Measurements from ENCODE around the gene SEC22C. TPM values are rescaled to one million over a fixed set of nuclear protein-coding genes. Genes with fewer than 3 reads are reported as not detected.

Gene SEC22C
- total RNA-seq, 1 donor from 2014 or later = 50.2 TPM

DNA sequence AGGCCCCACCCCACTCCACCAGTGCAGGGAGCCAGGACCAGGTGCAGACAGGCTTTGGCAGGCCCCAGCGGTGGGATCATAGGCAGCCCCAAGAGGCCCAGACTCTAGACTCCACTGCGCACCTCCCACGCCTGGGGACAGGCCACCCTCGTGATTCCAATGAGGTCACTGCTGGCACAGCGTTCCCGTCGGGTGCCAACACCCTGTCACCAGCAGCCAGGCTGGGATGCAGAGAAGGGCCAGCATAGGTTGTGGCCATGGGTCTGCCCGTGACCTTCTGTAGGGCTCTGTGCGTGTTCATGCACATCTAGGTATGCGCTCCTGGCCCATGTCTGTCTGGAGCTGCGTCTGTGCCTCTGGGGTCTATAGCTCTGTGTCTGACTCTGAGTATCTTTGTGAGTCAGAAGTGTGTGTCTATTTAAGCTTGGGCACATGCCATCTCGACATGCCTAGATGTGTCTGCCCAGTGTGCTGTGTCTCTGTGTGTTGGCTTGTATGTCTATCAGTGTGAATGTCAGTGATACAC is 66.3 kb downstream of the SEC22C start:
- intact Hi-C loops (cut with micrococcal nuclease) = no loop called here

DNA sequence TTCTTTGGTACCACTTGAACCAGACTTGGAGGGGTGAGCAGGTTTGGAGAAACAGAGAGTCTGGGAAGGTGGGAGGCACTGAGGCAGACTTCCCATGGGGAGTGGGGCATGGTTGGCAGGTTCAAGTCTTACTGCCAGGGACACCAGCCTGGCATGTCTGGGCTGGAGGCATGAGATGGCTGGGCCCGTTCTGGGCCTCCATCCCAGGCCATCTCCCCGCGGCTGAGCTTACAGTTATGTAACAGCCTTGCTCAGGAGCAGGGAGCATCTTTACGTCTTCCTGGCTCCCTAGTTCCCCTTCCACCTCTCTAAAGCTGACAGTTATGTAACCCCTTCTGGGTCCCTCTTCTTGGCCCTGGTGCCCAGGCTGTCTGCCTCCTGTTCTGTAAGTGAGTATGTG is 66.9 kb downstream of the SEC22C start:
- intact Hi-C loops (cut with micrococcal nuclease) = no loop called here

GRCh38 chr3:42513521-42513920 is 68.2 kb downstream of the SEC22C start:
- intact Hi-C loops (cut with micrococcal nuclease) = no loop called here

- intact Hi-C loops (cut with micrococcal nuclease) = no loop called here
Observed at GRCh38 chr3:42513121-42513520, 68.6 kb downstream of the SEC22C start.

DNA sequence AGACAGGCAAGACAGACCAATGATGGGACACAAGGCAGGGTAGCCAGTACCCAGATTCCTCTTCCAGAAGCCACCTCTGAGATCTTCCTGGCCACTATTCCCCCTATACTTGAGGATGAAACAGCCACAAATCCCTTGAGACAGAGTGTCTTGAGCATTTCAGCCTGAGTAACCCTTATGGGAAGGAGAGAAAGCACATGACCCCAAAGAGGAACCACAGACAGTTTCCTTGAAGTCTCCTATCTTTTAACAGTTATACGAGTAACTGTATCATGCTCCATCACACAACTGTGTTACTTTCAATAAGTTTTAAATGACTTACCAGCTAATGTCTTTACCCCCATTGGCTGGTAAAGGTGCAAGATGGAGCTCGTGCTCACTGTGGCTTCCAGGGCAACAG is 70.0 kb downstream of the SEC22C start:
- intact Hi-C loops (cut with micrococcal nuclease) = no loop called here

GRCh38 chr3:42511201-42511600 is 70.6 kb downstream of the SEC22C start:
- intact Hi-C loops (cut with micrococcal nuclease) = no loop called here

DNA sequence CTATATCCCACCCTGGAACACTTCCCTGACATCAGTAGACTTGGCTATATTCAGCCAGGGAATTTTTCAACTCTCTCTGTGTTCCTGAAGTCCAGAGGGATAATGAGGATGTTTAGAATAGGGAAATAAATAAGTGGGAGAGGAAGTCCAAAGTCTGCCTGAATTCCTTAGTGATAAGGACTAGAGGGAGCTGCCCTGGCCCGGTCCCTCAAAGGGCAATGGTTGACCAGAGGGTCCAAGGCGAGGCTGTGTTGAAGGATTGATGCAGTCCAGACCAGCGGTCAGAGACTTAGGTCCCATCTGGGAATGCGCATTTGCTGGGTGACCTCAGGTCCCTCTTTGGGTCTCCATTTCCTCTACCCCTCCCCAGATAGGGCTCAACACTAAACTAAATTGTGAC is 71.4 kb downstream of the SEC22C start:
- intact Hi-C loops (cut with micrococcal nuclease) = no loop called here

- intact Hi-C loops (cut with micrococcal nuclease) = no loop called here
Observed at GRCh38 chr3:42509111-42509510, 72.7 kb downstream of the SEC22C start.

DNA sequence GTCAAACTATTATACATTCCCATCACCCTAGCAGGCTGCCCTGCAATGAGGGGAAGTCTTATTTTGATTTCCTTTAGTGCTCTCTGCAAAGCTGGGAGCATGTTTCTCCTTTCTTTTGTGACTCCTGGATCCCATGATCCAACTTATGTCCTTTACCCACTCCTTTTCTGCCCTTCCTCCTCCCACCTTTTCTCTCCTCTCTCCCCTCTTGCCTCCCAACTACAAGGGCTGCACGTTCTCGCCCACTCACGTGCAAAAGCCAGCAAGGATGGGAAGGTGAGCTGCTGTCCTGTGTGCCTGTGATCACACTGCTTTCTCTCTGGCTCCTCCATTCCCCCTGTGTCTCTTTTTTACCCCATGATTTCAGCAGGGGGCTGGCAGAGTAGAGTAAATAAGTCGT is 73.2 kb downstream of the SEC22C start:
- intact Hi-C loops (cut with micrococcal nuclease) = no loop called here

- intact Hi-C loops (cut with micrococcal nuclease) = no loop called here
Observed at GRCh38 chr3:42507761-42508335, 73.9 kb downstream of the SEC22C start.

DNA sequence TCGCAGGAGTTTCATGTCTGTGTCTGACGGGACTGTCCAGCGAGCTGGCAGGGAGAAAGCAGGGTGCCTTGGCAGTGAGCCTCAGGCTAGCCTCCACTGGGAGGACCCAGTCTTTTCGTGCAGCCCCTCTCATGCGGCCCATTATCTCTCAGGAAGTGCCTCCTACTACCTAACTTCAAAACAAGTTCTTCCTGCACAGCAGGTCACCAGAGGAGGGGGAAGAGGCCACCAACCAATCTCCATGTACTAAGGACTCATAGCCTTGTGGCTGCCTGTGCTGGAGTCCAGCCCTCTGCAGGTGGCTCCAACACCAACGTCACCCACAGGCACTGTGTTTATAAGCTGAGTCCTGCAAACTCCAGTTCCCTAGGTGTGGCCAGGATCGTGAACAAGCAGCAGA is 74.5 kb downstream of the SEC22C start:
- intact Hi-C loops (cut with micrococcal nuclease) = no loop called here

DNA sequence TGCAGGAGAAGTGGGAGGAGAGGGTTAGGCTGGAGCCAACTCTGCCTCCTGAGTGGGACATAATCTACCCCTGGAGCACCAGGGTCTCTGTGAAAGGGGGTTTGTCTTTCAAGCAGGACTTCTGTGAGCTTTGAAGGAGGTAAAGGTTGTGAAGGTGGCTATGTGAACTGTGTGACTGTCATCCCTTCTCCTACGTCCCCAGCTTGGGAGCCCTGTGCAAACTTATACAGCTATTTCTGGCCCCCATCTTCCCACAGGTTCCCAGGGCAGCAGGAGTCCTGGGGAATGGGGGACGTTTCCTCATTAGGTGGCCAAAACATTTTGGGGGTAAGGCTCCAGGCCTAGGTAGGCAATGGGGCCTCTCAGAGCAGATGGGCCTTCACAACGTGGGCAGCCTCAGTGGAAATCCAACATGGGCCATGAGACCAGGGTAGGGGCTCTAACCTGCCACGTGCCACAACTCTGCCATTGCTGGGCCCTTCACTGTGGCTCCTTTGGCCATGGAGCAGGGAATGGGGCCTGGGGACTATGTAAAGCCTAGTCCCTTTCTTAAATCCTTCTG is 75.8 kb downstream of the SEC22C start:
- intact Hi-C loops (cut with micrococcal nuclease) = no loop called here

- intact Hi-C loops (cut with micrococcal nuclease) = no loop called here
Observed at GRCh38 chr3:42505128-42505848, 76.5 kb downstream of the SEC22C start.

DNA sequence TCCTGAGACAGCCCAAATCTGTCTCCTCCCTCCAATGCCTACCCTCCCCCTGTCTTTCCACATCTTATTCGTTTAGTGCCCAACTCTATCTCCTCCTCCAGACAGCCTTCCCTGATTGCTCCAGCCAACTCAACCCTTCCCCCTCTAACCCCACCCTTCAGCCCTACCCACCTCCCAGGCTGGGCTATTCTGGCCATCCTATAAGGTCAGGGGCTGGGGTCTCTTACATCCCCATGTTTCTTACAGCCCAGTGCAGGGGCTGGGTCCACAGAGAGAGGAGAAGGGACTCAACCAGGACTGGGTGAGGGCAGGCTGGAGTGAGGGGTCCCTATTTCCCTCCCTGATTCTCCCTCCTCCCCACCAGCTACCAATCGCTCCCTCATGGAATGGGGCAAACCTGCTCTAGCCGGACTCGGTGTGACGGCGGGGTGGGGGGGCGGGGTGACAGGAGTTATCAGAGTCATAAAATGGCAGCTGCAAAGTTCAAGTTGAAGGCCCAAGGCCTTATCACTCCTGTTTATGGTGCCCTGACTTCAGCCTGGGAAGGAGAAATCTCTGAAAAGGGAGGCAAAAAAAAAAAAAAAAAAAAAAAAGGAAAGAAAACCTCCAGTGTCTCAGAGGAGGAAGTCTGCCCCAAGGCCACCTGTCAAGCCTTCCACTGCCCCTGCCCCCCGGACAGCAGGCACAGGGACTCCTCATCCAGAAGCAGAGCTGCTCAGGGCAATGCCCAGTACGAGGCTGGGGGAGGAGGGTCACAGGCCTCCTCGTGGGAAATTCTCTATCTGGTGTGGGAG is 77.2 kb downstream of the SEC22C start:
- intact Hi-C loops (cut with micrococcal nuclease) = no loop called here

GRCh38 chr3:42503957-42504333 is 77.8 kb downstream of the SEC22C start:
- intact Hi-C loops (cut with micrococcal nuclease) = no loop called here

DNA sequence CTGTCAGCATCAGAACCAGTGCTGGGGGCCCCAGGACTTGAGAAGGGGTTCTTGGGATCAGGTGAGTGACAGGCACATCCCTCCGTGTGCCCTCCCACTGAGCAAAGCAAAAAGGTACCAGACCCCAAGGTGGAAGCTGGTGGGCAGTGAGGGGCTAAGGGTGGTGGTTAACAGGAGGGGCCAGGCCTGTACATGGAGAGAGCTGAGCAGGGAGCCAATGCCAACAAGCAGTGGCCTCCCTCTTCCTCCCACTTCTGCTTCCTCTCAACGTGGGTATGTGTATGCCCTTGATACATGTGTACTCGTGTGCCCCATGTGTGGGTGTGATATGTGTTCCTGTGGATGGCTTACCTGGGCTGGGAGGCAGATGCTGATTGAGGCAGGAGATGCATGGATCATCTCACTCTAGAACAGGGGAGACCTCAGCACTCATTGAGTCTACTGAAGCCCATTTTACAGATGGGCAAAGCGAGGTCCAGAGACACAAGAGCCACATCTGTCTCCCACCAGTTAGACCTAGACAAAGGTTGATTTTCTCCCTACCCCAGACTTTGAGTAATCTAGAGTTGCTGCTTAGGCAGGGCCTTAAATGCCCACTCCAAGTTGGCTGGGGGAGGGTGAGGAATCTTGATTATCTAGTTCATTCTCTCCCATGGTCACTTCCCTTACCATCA is 78.4 kb downstream of the SEC22C start:
- intact Hi-C loops (cut with micrococcal nuclease) = no loop called here

- intact Hi-C loops (cut with micrococcal nuclease) = loop anchor here (1.0 kb wide), 5 partner anchors 38 to 379 kb away; partner anchors contain the start of gene HIGD1A
Observed at GRCh38 chr3:42502429-42503250, 79.1 kb downstream of the SEC22C start, which contains the start of gene VIPR1. Gene VIPR1, plus strand, starts transcription at chr3:42502643. Its CDS starts 93 bp downstream, at chr3:42502736.

DNA sequence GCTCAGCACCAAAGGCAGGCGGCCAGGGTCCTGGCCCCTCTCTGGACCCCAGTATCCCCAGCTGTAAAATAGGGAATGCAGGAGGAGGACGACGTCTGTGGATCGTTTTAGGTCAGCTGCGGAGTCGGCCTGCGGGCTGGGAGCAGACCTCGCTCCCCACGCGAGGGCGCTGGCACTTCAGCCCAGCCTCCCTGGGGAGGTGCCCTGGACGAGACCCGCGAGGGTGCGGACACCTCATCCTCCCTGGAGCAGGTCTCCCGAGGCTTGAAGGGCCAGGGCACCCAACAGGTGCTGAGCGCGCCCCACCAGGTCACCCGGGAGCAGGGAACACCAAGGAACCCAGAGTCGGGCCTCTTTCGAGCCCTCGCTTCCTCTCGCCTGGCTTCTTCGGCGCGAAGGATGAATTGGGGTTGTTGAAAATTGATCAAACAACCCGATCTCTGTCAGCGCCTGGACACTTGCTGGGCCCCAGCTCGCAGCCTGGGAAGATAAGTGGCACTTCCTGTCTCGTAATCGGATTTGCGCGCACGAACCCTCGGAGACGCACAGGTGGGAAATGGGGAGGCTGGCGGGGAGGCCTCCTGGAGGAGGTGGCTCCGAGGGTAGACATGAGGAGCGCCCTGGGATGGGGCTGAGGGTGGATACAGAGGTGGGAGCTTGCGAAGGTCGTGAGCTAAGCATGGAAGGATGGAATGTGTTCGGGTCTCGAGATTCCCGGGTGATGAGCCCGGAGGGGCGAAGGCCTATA is 79.9 kb downstream of the SEC22C start:
- intact Hi-C loops (cut with micrococcal nuclease) = loop anchor here (1.0 kb wide), 5 partner anchors 38 to 379 kb away; partner anchors contain the start of gene HIGD1A

DNA sequence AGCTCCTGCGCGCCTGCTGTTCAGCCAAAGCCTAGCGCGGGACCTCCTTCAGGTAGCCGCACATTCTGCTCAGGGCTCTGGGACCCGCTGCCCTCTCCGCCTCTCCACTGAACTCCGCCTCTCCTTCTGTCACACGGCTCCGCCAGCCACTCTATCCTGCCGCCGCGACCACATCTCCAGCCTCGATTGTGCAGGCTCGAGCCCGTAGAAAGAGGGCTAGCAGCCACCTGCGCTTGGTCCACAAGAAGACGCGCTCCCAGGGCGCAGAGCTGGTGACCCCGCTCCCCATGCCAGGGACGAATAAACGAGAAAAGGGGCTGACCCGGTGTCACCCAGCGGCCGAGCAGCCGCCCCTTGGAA is 80.5 kb downstream of the SEC22C start:
- intact Hi-C loops (cut with micrococcal nuclease) = no loop called here

DNA sequence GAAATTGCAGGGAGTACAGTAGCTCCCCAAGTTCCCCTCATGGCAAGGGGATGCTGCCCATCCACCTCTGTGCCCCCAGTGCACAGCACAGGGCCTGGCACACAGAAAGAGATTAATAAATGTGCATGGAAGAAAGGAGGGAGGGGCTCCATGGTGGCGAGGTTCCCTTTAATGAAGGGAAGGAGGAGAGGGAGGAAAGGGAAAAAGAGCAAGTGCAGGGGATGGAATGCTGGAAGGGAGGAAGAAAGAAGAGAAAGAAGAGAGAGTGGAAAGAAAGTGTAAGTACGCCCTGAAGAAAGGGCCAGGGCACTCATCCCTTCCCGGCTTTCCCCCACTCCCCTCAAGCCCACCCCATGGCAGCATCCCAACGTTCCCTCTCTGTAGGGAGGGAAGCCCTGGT is 80.9 kb downstream of the SEC22C start:
- intact Hi-C loops (cut with micrococcal nuclease) = no loop called here
